Liver (tissue), 3 donors: ENCODE results near the gene PSG7.
"Not testable (repeated sequence)": the region's sequence is repeated elsewhere in the genome, so short reads cannot be mapped to it uniquely, and the experiment has no call there.

ENCODE experiments used
- RAD21 ChIP-seq, 2 donors: IDR thresholded peaks; 2 replicates each; pipeline ENCODE4 v1.6.1; 2016; ENCODE audit warnings: antibody characterized with exemption in 2 of 2, mild to moderate bottlenecking in 2 of 2
- TF ChIP-seq, protein P1 (sequence below): fragments of 150-350 bp; IDR thresholded peaks from 2 replicates; pipeline ENCODE4 v1.5.1; 2017; ENCODE audit warnings: improper control_type of control experiment, low read depth, low read length; ENCODE audit not compliant: missing input control
- TF ChIP-seq, protein P2 (sequence below): IDR thresholded peaks from 2 replicates; pipeline ENCODE4 v1.6.1; 2016; ENCODE audit warnings: antibody characterized with exemption
- TF ChIP-seq, protein P3 (sequence below): IDR thresholded peaks from 2 replicates; pipeline ENCODE4 v1.6.1; 2016; ENCODE audit warnings: antibody characterized with exemption
- donor health status: healthy.
- donor health status: healthy.

DNA sequence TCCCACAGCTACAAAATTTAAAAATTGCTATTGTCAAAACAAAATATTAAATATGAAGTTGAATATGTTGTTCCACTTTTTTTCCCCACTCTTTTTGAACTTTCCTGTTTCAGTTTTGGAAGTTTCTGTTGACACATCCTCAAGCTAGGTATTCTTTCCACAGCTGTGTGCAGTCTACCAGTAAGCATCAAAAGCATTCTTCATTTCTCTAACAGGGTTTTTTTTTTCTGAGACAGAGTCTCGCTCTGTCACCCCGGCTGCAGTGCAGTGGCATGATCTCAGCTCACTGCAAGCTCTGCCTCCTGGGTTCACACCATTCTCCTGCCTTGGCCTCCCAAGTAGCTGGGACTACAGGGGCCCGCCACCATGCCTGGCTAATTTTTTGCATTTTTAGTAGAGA is 62.9 kb downstream of the PSG7 start:
- TF ChIP-seq, protein P1, sequence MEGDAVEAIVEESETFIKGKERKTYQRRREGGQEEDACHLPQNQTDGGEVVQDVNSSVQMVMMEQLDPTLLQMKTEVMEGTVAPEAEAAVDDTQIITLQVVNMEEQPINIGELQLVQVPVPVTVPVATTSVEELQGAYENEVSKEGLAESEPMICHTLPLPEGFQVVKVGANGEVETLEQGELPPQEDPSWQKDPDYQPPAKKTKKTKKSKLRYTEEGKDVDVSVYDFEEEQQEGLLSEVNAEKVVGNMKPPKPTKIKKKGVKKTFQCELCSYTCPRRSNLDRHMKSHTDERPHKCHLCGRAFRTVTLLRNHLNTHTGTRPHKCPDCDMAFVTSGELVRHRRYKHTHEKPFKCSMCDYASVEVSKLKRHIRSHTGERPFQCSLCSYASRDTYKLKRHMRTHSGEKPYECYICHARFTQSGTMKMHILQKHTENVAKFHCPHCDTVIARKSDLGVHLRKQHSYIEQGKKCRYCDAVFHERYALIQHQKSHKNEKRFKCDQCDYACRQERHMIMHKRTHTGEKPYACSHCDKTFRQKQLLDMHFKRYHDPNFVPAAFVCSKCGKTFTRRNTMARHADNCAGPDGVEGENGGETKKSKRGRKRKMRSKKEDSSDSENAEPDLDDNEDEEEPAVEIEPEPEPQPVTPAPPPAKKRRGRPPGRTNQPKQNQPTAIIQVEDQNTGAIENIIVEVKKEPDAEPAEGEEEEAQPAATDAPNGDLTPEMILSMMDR, result not testable (repeated sequence)
- TF ChIP-seq, protein P2, sequence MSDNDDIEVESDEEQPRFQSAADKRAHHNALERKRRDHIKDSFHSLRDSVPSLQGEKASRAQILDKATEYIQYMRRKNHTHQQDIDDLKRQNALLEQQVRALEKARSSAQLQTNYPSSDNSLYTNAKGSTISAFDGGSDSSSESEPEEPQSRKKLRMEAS, result not testable (repeated sequence)
- TF ChIP-seq, protein P3, sequence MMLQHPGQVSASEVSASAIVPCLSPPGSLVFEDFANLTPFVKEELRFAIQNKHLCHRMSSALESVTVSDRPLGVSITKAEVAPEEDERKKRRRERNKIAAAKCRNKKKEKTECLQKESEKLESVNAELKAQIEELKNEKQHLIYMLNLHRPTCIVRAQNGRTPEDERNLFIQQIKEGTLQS, result not testable (repeated sequence)
- TF ChIP-seq RAD21 (IDR thresholded peaks at IDR 0.05), result not testable (repeated sequence)
